Activated CD8-positive, alpha-beta memory T cell treated with anti-CD3 and anti-CD28 coated beads for 1 hour (primary cell): ENCODE measurements around the gene WDR45B.
"Not testable (repeated sequence)": the region's sequence is repeated elsewhere in the genome, so short reads cannot be mapped to it uniquely, and the experiment has no call there.

Experiments used
- DNase-seq, 2 donors: peaks; one replicate each; pipeline ENCODE4 v3.0.0-alpha.2; 2020; ENCODE audit warnings: low read depth in 1 of 2; ENCODE audit errors: extremely low read depth in 1 of 2

Gene WDR45B

GRCh38 chr17:82658796-82659452 lies 10.7 kb upstream of the WDR45B start:
- no peak for DNase-seq

- DNase-seq, result no peak
Observed at GRCh38 chr17:82658331-82658730, 10.1 kb upstream of the WDR45B start.

GRCh38 chr17:82657926-82658325 lies 9.7 kb upstream of the WDR45B start:
- no peak for DNase-seq

GRCh38 chr17:82656266-82656665 lies 8.0 kb upstream of the WDR45B start:
- no peak for DNase-seq

- no peak for DNase-seq
Observed at GRCh38 chr17:82655523-82655922, 7.3 kb upstream of the WDR45B start.

- no peak for DNase-seq
Observed at GRCh38 chr17:82655038-82655479, 6.8 kb upstream of the WDR45B start.

- DNase-seq, result not testable (repeated sequence)
Observed at GRCh38 chr17:82654611-82655010, 6.4 kb upstream of the WDR45B start.

GRCh38 chr17:82653651-82654528 lies 5.6 kb upstream of the WDR45B start:
- no peak for DNase-seq

- DNase-seq, result no peak
Observed at GRCh38 chr17:82650723-82651122, 2.5 kb upstream of the WDR45B start.

GRCh38 chr17:82649501-82650261 lies 1.4 kb upstream of the WDR45B start:
- DNase-seq, result no peak

GRCh38 chr17:82648742-82649331 lies 593 bp upstream of the WDR45B start:
- no peak for DNase-seq

GRCh38 chr17:82647593-82648164 lies 565 bp downstream of the WDR45B start:
- DNase-seq, result peak in 1 of 2 donors; percentile 31

- DNase-seq, result no peak
Observed at GRCh38 chr17:82645516-82645915, 2.7 kb downstream of the WDR45B start.

GRCh38 chr17:82644148-82644547 lies 4.1 kb downstream of the WDR45B start:
- DNase-seq, result no peak

- DNase-seq, result no peak
Observed at GRCh38 chr17:82642022-82642421, 6.2 kb downstream of the WDR45B start.

GRCh38 chr17:82640036-82640435 lies 8.2 kb downstream of the WDR45B start:
- DNase-seq, result no peak

- no peak for DNase-seq
Observed at GRCh38 chr17:82639628-82640027, 8.6 kb downstream of the WDR45B start.

- DNase-seq, result no peak
Observed at GRCh38 chr17:82638183-82638773, 10.0 kb downstream of the WDR45B start.

GRCh38 chr17:82636626-82637598 lies 11.3 kb downstream of the WDR45B start:
- no peak for DNase-seq
